Parathyroid adenoma (tissue), 2 donors: ENCODE measurements around the gene ROBO1.

ENCODE experiments used
- H2AFZ ChIP-seq: fragments of 300-600 bp; sonication (generic); one replicate; pipeline ENCODE4 v1.7.0; 2017; ENCODE audit warnings: antibody characterized with exemption, mild to moderate bottlenecking
- H3K27ac ChIP-seq: fragments of 300-600 bp; sonication (generic); one replicate; pipeline ENCODE4 v1.7.0; 2017
- H3K27me3 ChIP-seq: fragments of 300-600 bp; sonication (generic); one replicate; pipeline ENCODE4 v1.7.0; 2017; ENCODE audit warnings: low read length; ENCODE audit not compliant: control insufficient read depth, insufficient read depth
- H3K36me3 ChIP-seq: fragments of 300-600 bp; sonication (generic); one replicate; pipeline ENCODE4 v1.7.0; 2017; ENCODE audit warnings: low read length; ENCODE audit not compliant: control insufficient read depth, insufficient read depth
- H3K4me1 ChIP-seq: fragments of 300-600 bp; sonication (generic); one replicate; pipeline ENCODE4 v1.7.0; 2017; ENCODE audit warnings: control low read depth
- H3K4me2 ChIP-seq: fragments of 300-600 bp; sonication (generic); one replicate; pipeline ENCODE4 v1.7.0; 2017; ENCODE audit warnings: low read length
- H3K4me3 ChIP-seq: fragments of 300-600 bp; sonication (generic); one replicate; pipeline ENCODE4 v1.7.0; 2017; ENCODE audit warnings: low read depth, low read length
- H3K79me2 ChIP-seq: fragments of 300-600 bp; sonication (generic); one replicate; pipeline ENCODE4 v1.7.0; 2017; ENCODE audit warnings: control low read depth
- H3K9ac ChIP-seq: fragments of 300-600 bp; sonication (generic); one replicate; pipeline ENCODE4 v1.7.0; 2017; ENCODE audit warnings: mild to moderate bottlenecking
- H3K9me3 ChIP-seq: fragments of 300-600 bp; sonication (generic); one replicate; pipeline ENCODE4 v1.7.0; 2017; ENCODE audit warnings: low read length; ENCODE audit not compliant: control insufficient read depth
- TF ChIP-seq, protein P1 (sequence below): fragments of 300-600 bp; sonication (generic); IDR thresholded peaks from one replicate; pipeline ENCODE4 v1.7.0; 2017; ENCODE audit warnings: antibody characterized with exemption, mild to moderate bottlenecking
- donor health status: primary hyperparathyroidism.

The ROBO1 gene

DNA sequence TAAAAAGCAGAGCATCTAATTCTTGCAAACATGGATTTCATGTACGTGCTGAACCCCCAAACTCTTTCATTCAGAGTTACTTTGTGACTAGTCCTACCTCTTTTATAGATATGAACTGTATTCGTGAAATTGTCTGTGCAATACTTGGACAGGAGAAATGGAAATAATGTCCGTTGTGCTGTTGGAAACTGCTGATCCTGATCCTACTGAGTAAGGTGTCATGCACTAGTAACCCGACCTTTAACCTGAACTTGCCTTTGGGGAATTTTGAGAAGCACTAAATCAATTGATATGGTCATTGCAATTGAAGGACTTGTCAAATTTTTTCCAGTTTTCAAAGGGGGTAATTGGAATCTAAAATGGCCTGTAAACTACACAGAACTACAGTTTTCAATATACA lies 856.4 kb downstream of the ROBO1 start:
- Histone ChIP-seq H3K27me3 (no peaks in the 10 kb centered on the region), H3K9me3 (no peaks in the 10 kb centered on the region), H2AFZ (no peak overlapping the region), H3K79me2 (no peaks in the 10 kb centered on the region), H3K9ac (no peak overlapping the region), H3K4me3 (no peak overlapping the region), H3K36me3 (no peaks in the 10 kb centered on the region), H3K4me2 (no peak overlapping the region), H3K4me1 (no peaks in the 10 kb centered on the region), H3K27ac (no peak overlapping the region)
- TF ChIP-seq, protein P1, sequence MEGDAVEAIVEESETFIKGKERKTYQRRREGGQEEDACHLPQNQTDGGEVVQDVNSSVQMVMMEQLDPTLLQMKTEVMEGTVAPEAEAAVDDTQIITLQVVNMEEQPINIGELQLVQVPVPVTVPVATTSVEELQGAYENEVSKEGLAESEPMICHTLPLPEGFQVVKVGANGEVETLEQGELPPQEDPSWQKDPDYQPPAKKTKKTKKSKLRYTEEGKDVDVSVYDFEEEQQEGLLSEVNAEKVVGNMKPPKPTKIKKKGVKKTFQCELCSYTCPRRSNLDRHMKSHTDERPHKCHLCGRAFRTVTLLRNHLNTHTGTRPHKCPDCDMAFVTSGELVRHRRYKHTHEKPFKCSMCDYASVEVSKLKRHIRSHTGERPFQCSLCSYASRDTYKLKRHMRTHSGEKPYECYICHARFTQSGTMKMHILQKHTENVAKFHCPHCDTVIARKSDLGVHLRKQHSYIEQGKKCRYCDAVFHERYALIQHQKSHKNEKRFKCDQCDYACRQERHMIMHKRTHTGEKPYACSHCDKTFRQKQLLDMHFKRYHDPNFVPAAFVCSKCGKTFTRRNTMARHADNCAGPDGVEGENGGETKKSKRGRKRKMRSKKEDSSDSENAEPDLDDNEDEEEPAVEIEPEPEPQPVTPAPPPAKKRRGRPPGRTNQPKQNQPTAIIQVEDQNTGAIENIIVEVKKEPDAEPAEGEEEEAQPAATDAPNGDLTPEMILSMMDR = no peak

DNA sequence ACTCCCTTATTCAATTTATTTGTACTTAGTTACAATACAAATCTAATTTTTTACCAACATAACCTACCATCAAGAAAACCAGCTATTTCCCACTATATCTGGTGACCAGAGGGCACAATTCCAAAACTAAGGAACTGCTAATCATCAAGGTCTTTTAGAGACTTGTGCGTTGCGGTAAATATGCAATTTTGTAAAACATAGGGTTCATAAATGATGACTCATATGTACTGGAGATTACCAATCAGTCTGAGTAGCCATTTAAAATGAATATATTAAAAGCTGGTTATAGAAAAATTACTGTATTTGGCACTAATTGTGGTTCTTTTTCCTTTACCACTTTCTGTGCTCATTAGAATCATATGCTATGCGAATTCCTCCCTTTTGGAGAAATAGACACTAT lies 859.6 kb downstream of the ROBO1 start:
- Histone ChIP-seq H3K27ac (no peak overlapping the region), H3K4me1 (no peaks in the 10 kb centered on the region), H3K79me2 (no peaks in the 10 kb centered on the region), H3K36me3 (no peaks in the 10 kb centered on the region), H3K9me3 (no peaks in the 10 kb centered on the region), H3K4me3 (no peak overlapping the region), H2AFZ (no peak overlapping the region), H3K4me2 (no peak overlapping the region), H3K27me3 (no peaks in the 10 kb centered on the region), H3K9ac (no peak overlapping the region)
- TF ChIP-seq, protein P1 = no peak

DNA sequence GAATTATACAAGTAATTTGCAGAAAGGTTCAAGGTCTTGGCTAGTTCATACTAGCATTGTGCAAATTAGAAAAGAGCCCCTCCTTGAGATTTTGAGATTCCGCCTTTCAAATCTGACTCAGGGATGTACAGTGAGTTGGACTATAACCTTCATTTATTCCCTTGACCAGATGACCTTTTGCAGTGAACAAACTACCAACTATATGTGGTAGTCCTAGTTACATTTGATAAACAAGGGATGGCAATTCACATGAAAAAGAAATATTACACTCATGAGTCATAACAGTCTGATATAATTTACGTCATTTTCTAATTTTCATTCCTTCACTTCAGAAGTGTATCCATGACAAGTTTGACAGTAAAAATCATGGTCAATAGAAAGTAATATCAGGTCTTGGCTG lies 860.4 kb downstream of the ROBO1 start:
- Histone ChIP-seq H3K9ac (no peak overlapping the region), H3K79me2 (no peaks in the 10 kb centered on the region), H2AFZ (no peak overlapping the region), H3K27ac (no peak overlapping the region), H3K4me1 (no peaks in the 10 kb centered on the region), H3K9me3 (no peaks in the 10 kb centered on the region), H3K36me3 (no peaks in the 10 kb centered on the region), H3K4me2 (no peak overlapping the region), H3K27me3 (no peaks in the 10 kb centered on the region), H3K4me3 (no peak overlapping the region)
- TF ChIP-seq, protein P1 = no peak

DNA sequence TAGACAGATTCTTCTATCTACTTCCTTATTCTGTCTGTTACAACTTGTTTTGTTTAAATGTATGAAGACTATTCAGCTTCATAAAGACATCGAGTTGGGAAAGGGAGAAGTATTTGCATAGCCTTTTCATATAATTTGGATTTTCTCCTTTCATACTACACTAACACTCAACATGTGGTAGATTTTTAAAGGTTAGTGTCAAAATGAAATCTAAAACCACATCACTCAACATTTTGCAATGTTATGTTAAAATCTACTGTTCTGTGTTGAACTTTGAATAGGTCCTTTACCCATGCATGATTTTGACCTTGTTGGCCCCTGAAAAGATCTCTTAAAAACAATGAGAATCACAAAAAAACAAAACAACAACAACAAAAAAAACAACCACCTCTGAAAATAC lies 860.9 kb downstream of the ROBO1 start:
- H3K9ac ChIP-seq = no peak overlapping the region
- TF ChIP-seq, protein P1 = no peak
- no peak overlapping the region for H3K4me3 ChIP-seq
- H3K79me2 ChIP-seq = no peaks in the 10 kb centered on the region
- no peak overlapping the region for H2AFZ ChIP-seq
- H3K4me1 ChIP-seq = no peaks in the 10 kb centered on the region
- no peaks in the 10 kb centered on the region for H3K27me3 ChIP-seq
- H3K4me2 ChIP-seq = no peak overlapping the region
- no peaks in the 10 kb centered on the region for H3K9me3 ChIP-seq
- H3K36me3 ChIP-seq = no peaks in the 10 kb centered on the region
- H3K27ac ChIP-seq = no peak overlapping the region

DNA sequence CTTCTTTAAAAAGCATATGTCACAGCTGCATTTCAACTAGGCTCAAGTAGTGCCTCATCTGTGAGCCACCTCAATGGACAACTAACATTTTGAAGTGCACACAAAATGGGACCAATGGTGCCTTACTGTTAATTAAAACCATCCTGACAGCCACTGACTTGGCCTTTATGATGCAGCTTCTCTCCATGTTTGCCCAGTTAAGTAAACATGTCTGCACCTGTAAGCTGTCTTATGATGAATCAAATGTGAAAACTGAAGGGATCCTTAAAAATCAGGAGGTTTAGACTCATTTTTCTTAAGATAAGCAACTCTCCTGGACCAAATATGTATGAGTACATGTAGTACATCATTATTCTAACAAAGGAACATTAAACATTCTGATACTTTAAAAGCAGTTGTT lies 861.6 kb downstream of the ROBO1 start:
- no peak overlapping the region for H3K27ac ChIP-seq
- no peaks in the 10 kb centered on the region for H3K36me3 ChIP-seq
- TF ChIP-seq, protein P1 = no peak
- H3K4me3 ChIP-seq = no peak overlapping the region
- no peak overlapping the region for H3K9ac ChIP-seq
- no peaks in the 10 kb centered on the region for H3K79me2 ChIP-seq
- H3K4me2 ChIP-seq = no peak overlapping the region
- no peak overlapping the region for H2AFZ ChIP-seq
- no peaks in the 10 kb centered on the region for H3K4me1 ChIP-seq
- H3K9me3 ChIP-seq = no peaks in the 10 kb centered on the region
- H3K27me3 ChIP-seq = no peaks in the 10 kb centered on the region
